HEK293 (cell line): ENCODE data around the gene TAF6L.

Source experiments
- CTCF ChIA-PET: fragments of 350-600 bp; formaldehyde crosslinking; extraction: SDS; loops from one replicate; lab custom pipeline; 2021; ENCODE audit warnings: antibody characterized with exemption; lab: Yijun Ruan, JAX
- POLR2A ChIA-PET: fragments of 300-600 bp; formaldehyde crosslinking; extraction: SDS; loops from one replicate; lab custom pipeline; 2020; ENCODE audit warnings: antibody characterized with exemption, inconsistent platforms; lab: Yijun Ruan, JAX
- H3K27ac ChIP-seq: fragments of 200-500 bp; sonication (Bioruptor generic); 2 replicates; pipeline ENCODE4 v1.5.1; 2014; ENCODE audit warnings: low read depth, low read length, control low read depth, inconsistent platforms; ENCODE audit errors: extremely low read depth
- H3K36me3 ChIP-seq, 2 experiments: fragments of 200-500 bp in 1 of 2; sonication (Bioruptor generic) in 1 of 2; 1 replicate in 1 of 2; 2 replicates in 1 of 2; pipeline ENCODE4 v1.5.1; 2014 to 2017; ENCODE audit warnings: inconsistent platforms in 2 of 2, low read length in 2 of 2; ENCODE audit not compliant: control insufficient read depth in 2 of 2, insufficient read depth in 1 of 2
- H3K4me1 ChIP-seq: fragments of 200-500 bp; sonication (Bioruptor generic); 2 replicates; pipeline ENCODE4 v1.5.1; 2014; ENCODE audit warnings: mild to moderate bottlenecking, low read length, inconsistent platforms; ENCODE audit not compliant: control insufficient read depth, insufficient read depth
- H3K4me3 ChIP-seq: 2 replicates; pipeline ENCODE4 v1.5.1; 2011; ENCODE audit warnings: low read depth, mild to moderate bottlenecking, control low read depth, low read length, moderate library complexity
- H3K9me3 ChIP-seq: fragments of 200-500 bp; sonication (Bioruptor generic); 2 replicates; pipeline ENCODE4 v1.5.1; 2014; ENCODE audit warnings: low read depth, low read length, inconsistent platforms; ENCODE audit not compliant: control insufficient read depth, insufficient read depth
- BCL6B ChIP-seq: fragments of 450-650 bp; formaldehyde crosslinking; IDR thresholded peaks from 2 replicates; pipeline ENCODE4 v1.5.1; 2017; ENCODE audit warnings: missing biosample characterization, missing genetic modification characterization
- GLIS2 ChIP-seq: fragments of 450-650 bp; formaldehyde crosslinking; IDR thresholded peaks from 2 replicates; pipeline ENCODE4 v1.5.1; 2016; ENCODE audit warnings: missing biosample characterization, missing genetic modification characterization
- HOXC10 ChIP-seq: sonication (generic); formaldehyde crosslinking; IDR thresholded peaks from 2 replicates; pipeline ENCODE4 v1.8.1; 2023; ENCODE audit warnings: mild to moderate bottlenecking, missing genetic modification reagents
- IKZF3 ChIP-seq: fragments of 450-650 bp; IDR thresholded peaks from 2 replicates; pipeline ENCODE4 v1.5.0; 2018; ENCODE audit warnings: missing biosample characterization, mild to moderate bottlenecking, missing genetic modification characterization, moderate library complexity
- MZF1 ChIP-seq: fragments of 450-650 bp; formaldehyde crosslinking; IDR thresholded peaks from 2 replicates; pipeline ENCODE4 v1.5.1; 2017; ENCODE audit warnings: missing biosample characterization, missing genetic modification characterization, borderline replicate concordance
- OSR2 ChIP-seq: fragments of 450-650 bp; formaldehyde crosslinking; IDR thresholded peaks from 2 replicates; pipeline ENCODE4 v1.5.1; 2016; ENCODE audit warnings: missing biosample characterization, missing genetic modification characterization
- PATZ1 ChIP-seq: fragments of 450-650 bp; formaldehyde crosslinking; IDR thresholded peaks from 2 replicates; pipeline ENCODE4 v1.5.1; 2016; ENCODE audit warnings: missing biosample characterization, missing genetic modification characterization
- TRIM28 ChIP-seq: IDR thresholded peaks from 2 replicates; pipeline ENCODE4 v1.6.1; 2011; ENCODE audit warnings: low read length, control low read depth, borderline replicate concordance
- ZBTB11 ChIP-seq: fragments of 450-650 bp; formaldehyde crosslinking; conservative IDR thresholded peaks from 2 replicates; pipeline ENCODE4 v1.5.1; 2016; ENCODE audit warnings: low read depth, missing biosample characterization, missing genetic modification characterization
- ZNF148 ChIP-seq: fragments of 450-650 bp; formaldehyde crosslinking; IDR thresholded peaks from 2 replicates; pipeline ENCODE4 v1.5.0; 2017; ENCODE audit warnings: missing biosample characterization, missing genetic modification characterization, borderline replicate concordance
- ZNF354C ChIP-seq: fragments of 450-650 bp; formaldehyde crosslinking; IDR thresholded peaks from 2 replicates; pipeline ENCODE4 v1.5.1; 2016; ENCODE audit warnings: missing biosample characterization, missing genetic modification characterization, low read depth, borderline replicate concordance
- ZNF391 ChIP-seq: fragments of 450-650 bp; formaldehyde crosslinking; IDR thresholded peaks from 2 replicates; pipeline ENCODE4 v1.5.1; 2016; ENCODE audit warnings: low read depth, missing biosample characterization, missing genetic modification characterization, borderline replicate concordance
- ZNF394 ChIP-seq: fragments of 450-650 bp; formaldehyde crosslinking; IDR thresholded peaks from 2 replicates; pipeline ENCODE4 v1.5.1; 2016; ENCODE audit warnings: missing biosample characterization, missing genetic modification characterization, mild to moderate bottlenecking, moderate library complexity, borderline replicate concordance
- ZNF488 ChIP-seq: fragments of 450-650 bp; formaldehyde crosslinking; IDR thresholded peaks from 2 replicates; pipeline ENCODE4 v1.5.1; 2016; ENCODE audit warnings: missing biosample characterization, missing genetic modification characterization
- ZNF560 ChIP-seq: fragments of 450-650 bp; formaldehyde crosslinking; IDR thresholded peaks from 2 replicates; pipeline ENCODE4 v1.5.1; 2017; ENCODE audit warnings: missing biosample characterization, missing genetic modification characterization, borderline replicate concordance
- ZNF585B ChIP-seq: fragments of 450-650 bp; formaldehyde crosslinking; IDR thresholded peaks from 2 replicates; pipeline ENCODE4 v1.5.1; 2016; ENCODE audit warnings: missing biosample characterization, missing genetic modification characterization
- ZNF777 ChIP-seq: fragments of 450-650 bp; formaldehyde crosslinking; IDR thresholded peaks from 2 replicates; pipeline ENCODE4 v1.5.1; 2017; ENCODE audit warnings: missing biosample characterization, missing genetic modification characterization, borderline replicate concordance
- ZNF830 ChIP-seq: fragments of 450-650 bp; IDR thresholded peaks from 2 replicates; pipeline ENCODE4 v1.5.0; 2018; ENCODE audit warnings: missing biosample characterization, missing genetic modification characterization, low read depth, mild to moderate bottlenecking, moderate library complexity

The TAF6L gene

GRCh38 chr11:62799486-62799885, 28.3 kb downstream of the TAF6L start (continued):
- TF ChIP-seq ZNF830 (tag by site-specific recombination) = no peak
- no peak for TF ChIP-seq PATZ1 (tag by site-specific recombination)

- Histone ChIP-seq H3K27ac (no peak overlapping the region), H3K9me3 (no peaks in the 10 kb centered on the region), H3K4me1 (no peaks in the 10 kb centered on the region), H3K4me3 (no peak overlapping the region), H3K36me3 (peaks cover 30 to 77% of the 10 kb centered on the region in 2 experiments)
- TF ChIP-seq ZBTB11 (tag by site-specific recombination) (no peak), ZNF148 (tag by site-specific recombination) (no peak), ZNF488 (tag by site-specific recombination) (no peak), OSR2 (tag by site-specific recombination) (no peak), ZNF560 (tag by site-specific recombination) (no peak), HOXC10 (CRISPR knock-in tag) (no peak), BCL6B (tag by site-specific recombination) (no peak), ZNF354C (tag by site-specific recombination) (no peak), IKZF3 (tag by site-specific recombination) (no peak), ZNF585B (tag by site-specific recombination) (no peak), ZNF777 (tag by site-specific recombination) (no peak), ZNF394 (tag by site-specific recombination) (no peak), MZF1 (tag by site-specific recombination) (no peak), TRIM28 (no peak), ZNF391 (tag by site-specific recombination) (no peak), GLIS2 (no peak)
- CTCF ChIA-PET = interaction anchor here (1.1 kb wide), 1 partner anchor 10 kb away, joined by 4 read pairs; no protein-coding TSS in a partner anchor
- POLR2A ChIA-PET = interaction anchor here (0.8 to 2.0 kb wide), 7 partner anchors 11 to 55 kb away, joined by 3 to 9 read pairs (median 4); partner anchors contain the start of genes STX5, TMEM179B and ZBTB3
Observed at GRCh38 chr11:62801071-62801470, 29.9 kb downstream of the TAF6L start.
